SK-N-SH treated with all-trans-retinoic acid at 6 μM for 48 hours (cell line): ENCODE results near the gene TPGS1.

ENCODE experiments used
- ATAC-seq: fragments of 200-7000 bp; cut with Tn5 transposase; 3 replicates; pipeline ENCODE4 v1.9.1; 2020; ENCODE audit warnings: mild to moderate bottlenecking, moderate library complexity
- ARNTL ChIP-seq: fragments of 450-650 bp; formaldehyde crosslinking; IDR thresholded peaks from 2 replicates; pipeline ENCODE4 v1.5.0; 2020; ENCODE audit warnings: low read depth, mild to moderate bottlenecking, moderate library complexity, borderline replicate concordance
- BACH2 ChIP-seq: fragments of 250-450 bp; sonication (Bioruptor Pico); IDR thresholded peaks from 2 replicates; pipeline ENCODE4 v1.9.0; 2021; ENCODE audit warnings: mild to moderate bottlenecking, borderline replicate concordance
- GLIS3 ChIP-seq: fragments of 250-450 bp; sonication (Bioruptor Pico); IDR thresholded peaks from 2 replicates; pipeline ENCODE4 v1.5.0; 2020; ENCODE audit warnings: mild to moderate bottlenecking, moderate library complexity
- ISL1 ChIP-seq: fragments of 250-450 bp; sonication (Bioruptor Pico); IDR thresholded peaks from 2 replicates; pipeline ENCODE4 v2.1.2; 2022; ENCODE audit warnings: mild to moderate bottlenecking, moderate library complexity
- OSR1 ChIP-seq: fragments of 250-450 bp; sonication (Bioruptor Pico); IDR thresholded peaks from 2 replicates; pipeline ENCODE4 v1.8.0; 2022; ENCODE audit warnings: moderate library complexity, mild to moderate bottlenecking, inconsistent platforms
- RARB ChIP-seq: fragments of 250-450 bp; sonication (Bioruptor Pico); IDR thresholded peaks from 2 replicates; pipeline ENCODE4 v1.8.0; 2021; ENCODE audit warnings: mild to moderate bottlenecking, moderate library complexity
- SNAI2 ChIP-seq: fragments of 250-450 bp; sonication (Bioruptor Pico); IDR thresholded peaks from 2 replicates; pipeline ENCODE4 v1.5.0; 2020; ENCODE audit warnings: mild to moderate bottlenecking, moderate library complexity
- TCF4 ChIP-seq: fragments of 250-450 bp; sonication (Bioruptor Pico); IDR thresholded peaks from 2 replicates; pipeline ENCODE4 v1.8.0; 2021; ENCODE audit warnings: mild to moderate bottlenecking, moderate library complexity, borderline replicate concordance
- TOX ChIP-seq: fragments of 250-450 bp; sonication (Bioruptor Pico); IDR thresholded peaks from 2 replicates; pipeline ENCODE4 v1.8.0; 2021; ENCODE audit warnings: mild to moderate bottlenecking, moderate library complexity, borderline replicate concordance
- ZC3H10 ChIP-seq: fragments of 250-450 bp; sonication (Bioruptor Pico); IDR thresholded peaks from 2 replicates; pipeline ENCODE4 v1.5.1; 2021; ENCODE audit warnings: mild to moderate bottlenecking, moderate library complexity
- ZFP3 ChIP-seq: fragments of 250-450 bp; sonication (Bioruptor Pico); IDR thresholded peaks from 2 replicates; pipeline ENCODE4 v1.5.0; 2020; ENCODE audit warnings: mild to moderate bottlenecking, moderate library complexity
- ZFP30 ChIP-seq: fragments of 450-650 bp; formaldehyde crosslinking; IDR thresholded peaks from 2 replicates; pipeline ENCODE4 v1.5.0; 2022; ENCODE audit warnings: mild to moderate bottlenecking, moderate library complexity
- ZNF565 ChIP-seq: fragments of 450-650 bp; formaldehyde crosslinking; conservative IDR thresholded peaks from 2 replicates; pipeline ENCODE4 v1.5.0; 2020; ENCODE audit warnings: low read depth, mild to moderate bottlenecking, moderate library complexity
- ZNF70 ChIP-seq: fragments of 450-650 bp; formaldehyde crosslinking; IDR thresholded peaks from 2 replicates; pipeline ENCODE4 v1.5.0; 2020; ENCODE audit warnings: mild to moderate bottlenecking, moderate library complexity
- ZNF8 ChIP-seq: fragments of 450-650 bp; formaldehyde crosslinking; IDR thresholded peaks from 2 replicates; pipeline ENCODE4 v1.5.0; 2020; ENCODE audit warnings: mild to moderate bottlenecking, moderate library complexity
- TF ChIP-seq, protein P1 (sequence below): fragments of 250-450 bp; sonication (Bioruptor Pico); IDR thresholded peaks from 2 replicates; pipeline ENCODE4 v1.5.1; 2021; ENCODE audit warnings: mild to moderate bottlenecking, moderate library complexity
- TF ChIP-seq, protein P2 (sequence below): fragments of 250-450 bp; sonication (Bioruptor Pico); IDR thresholded peaks from 2 replicates; pipeline ENCODE4 v1.8.0; 2020; ENCODE audit warnings: mild to moderate bottlenecking, moderate library complexity, borderline replicate concordance
- TF ChIP-seq, protein P3 (sequence below): fragments of 250-450 bp; sonication (Bioruptor Pico); IDR thresholded peaks from 2 replicates; pipeline ENCODE4 v1.5.1; 2020; ENCODE audit warnings: low read depth, mild to moderate bottlenecking, moderate library complexity

Gene TPGS1

DNA sequence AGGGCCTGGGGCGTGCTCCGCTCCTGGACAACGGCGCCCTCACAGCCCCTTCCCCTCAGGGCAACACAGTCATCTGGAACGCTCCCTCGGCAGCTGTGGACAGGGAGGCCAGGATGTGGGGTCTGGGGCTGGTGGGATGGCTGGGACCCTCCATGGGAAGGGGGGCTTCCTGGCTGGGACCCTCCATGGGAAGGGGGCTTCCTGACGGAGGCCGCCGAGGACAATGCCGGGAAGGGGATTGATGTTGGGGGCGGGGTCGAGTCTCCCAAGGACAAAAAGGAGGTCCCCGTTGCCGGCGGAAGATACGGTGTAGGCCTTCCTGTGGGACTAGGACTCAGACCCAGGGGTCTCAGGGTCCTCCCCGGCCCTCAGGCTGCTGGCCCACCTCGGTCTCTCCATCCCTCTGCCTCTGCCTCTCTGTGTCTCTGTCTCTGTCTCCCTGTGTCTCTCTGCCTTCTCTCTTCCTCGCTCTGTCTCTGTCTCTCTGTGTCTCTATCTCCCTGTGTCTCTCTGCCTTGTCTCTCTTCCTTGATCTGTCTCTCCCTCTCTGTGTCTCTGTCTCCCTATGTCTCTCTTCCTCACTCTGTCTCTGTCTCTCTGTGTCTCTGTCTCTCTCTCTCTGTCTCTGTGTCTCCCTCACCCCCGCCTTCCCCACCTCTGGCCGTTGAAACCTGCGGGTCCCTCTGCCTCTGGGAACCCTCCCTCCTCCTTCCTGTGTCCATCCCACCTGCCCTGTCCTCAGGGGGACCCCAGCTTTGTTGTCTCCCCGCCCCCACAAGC lies 13.7 kb upstream of the TPGS1 start (continued):
- TF ChIP-seq, protein P1, sequence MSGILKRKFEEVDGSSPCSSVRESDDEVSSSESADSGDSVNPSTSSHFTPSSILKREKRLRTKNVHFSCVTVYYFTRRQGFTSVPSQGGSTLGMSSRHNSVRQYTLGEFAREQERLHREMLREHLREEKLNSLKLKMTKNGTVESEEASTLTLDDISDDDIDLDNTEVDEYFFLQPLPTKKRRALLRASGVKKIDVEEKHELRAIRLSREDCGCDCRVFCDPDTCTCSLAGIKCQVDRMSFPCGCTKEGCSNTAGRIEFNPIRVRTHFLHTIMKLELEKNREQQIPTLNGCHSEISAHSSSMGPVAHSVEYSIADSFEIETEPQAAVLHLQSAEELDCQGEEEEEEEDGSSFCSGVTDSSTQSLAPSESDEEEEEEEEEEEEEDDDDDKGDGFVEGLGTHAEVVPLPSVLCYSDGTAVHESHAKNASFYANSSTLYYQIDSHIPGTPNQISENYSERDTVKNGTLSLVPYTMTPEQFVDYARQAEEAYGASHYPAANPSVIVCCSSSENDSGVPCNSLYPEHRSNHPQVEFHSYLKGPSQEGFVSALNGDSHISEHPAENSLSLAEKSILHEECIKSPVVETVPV (CRISPR knock-in tag): no peak
- no peak for TF ChIP-seq GLIS3

DNA sequence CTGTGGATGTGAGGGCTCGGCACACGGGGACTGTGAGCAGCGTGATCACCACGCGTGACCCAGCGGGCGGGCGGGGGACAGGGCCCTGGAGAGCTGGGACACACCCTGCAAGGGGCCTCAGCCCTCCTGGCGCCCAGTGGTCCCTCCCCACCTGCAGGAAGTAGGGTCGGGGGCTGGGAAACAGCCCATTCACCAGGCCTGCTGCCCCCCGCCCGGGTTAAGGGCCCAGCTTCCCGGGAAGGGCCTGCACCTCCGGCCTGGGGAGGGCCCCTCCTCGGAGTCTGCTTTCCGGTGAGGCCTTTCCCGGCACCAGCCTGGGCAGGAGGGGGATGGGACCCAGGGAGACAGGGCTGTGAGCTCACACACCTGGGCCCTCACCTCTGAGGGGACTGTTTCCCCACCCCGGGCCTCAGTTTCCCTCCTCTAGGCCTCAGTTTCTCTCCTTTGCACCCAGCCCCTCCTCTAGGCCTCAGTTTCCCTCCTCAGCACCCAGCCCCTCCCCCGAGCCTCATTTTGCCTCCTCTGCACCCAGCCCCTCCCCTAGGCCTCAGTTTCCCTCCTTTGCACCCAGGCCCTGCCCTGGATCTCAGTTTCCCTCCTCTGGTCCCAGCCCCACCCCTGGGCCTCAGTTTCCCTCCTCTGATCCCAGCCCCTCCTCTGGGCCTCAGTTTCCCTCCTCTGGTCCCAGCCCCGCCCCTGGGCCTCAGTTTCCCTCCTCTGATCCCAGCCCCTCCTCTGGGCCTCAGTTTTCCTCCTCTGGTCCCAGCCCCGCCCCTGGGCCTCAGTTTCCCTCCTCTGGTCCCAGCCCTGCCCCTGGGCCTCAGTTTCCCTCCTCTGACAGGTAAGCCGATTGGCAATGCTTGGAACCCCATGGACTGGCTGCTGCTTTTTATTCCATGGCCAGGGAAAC lies 12.9 kb upstream of the TPGS1 start:
- no peak for ATAC-seq
- no peak for TF ChIP-seq BACH2 (CRISPR knock-in tag)
- TF ChIP-seq, all 23 proteins: peak for 0

DNA sequence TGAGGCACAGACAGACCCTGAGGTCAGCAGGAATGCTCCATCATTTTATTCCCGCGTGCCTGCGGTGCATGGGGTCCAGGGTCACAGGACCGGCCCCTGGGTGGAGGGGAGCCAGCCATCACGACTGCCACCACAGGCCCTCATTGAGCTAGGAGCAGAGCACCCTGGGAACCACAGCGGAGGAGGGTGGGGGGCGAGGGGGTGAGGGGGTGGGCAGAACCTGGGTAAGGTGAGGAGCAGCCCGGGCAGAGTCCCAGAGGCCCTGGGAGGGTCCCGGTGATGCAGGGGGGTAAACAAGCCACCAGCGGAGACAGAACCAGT lies 12.3 kb upstream of the TPGS1 start:
- no peak for ATAC-seq
- TF ChIP-seq GLIS3 (no peak), ISL1 (CRISPR knock-in tag) (no peak), ZNF565 (CRISPR knock-in tag) (no peak), ZFP30 (no peak)

DNA sequence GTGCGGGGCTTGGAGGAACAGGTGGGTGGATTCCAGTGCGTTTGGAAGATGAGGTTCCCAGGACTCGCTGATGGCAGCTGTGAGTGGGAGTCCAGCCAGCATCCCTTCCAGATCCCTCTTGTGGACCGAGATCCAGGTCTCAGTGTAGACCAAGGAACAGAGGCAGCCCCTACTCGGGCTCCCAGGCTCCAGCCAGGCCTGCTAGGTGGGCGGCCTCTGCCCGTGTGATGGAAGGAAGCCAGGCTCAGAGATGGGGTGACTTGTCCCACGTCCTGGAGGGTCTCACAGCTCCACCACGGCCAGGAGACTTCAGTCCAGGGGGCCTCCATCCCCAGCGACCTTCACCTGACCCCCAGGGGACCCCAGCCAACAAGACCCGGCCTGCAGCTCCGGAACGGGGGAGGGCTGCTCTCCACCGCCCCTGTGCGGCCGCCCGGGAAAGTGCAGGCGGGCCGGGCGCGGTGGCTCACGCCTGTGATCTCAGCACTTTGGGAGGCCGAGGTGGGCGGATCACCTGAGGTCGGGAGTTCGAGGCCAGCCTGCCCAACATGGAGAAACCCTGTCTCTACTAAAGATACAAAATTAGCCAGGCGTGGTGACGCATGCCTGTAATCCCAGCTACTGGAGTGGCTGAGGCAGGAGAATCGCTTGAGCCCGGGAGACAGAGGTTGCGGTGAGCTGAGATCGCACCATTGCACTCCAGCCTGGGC lies 11.7 kb upstream of the TPGS1 start:
- ATAC-seq: peak; percentile 61
- no peak for TF ChIP-seq OSR1
- no peak for TF ChIP-seq ZFP30
- TF ChIP-seq SNAI2 (CRISPR knock-in tag): no peak
- TF ChIP-seq ZC3H10: no peak
- no peak for TF ChIP-seq TCF4 (CRISPR knock-in tag)
- no peak for TF ChIP-seq ISL1 (CRISPR knock-in tag)
- TF ChIP-seq ZFP3 (CRISPR knock-in tag): no peak
- no peak for TF ChIP-seq ZNF8 (CRISPR knock-in tag)
- no peak for TF ChIP-seq ZNF565 (CRISPR knock-in tag)
- TF ChIP-seq, protein P2, sequence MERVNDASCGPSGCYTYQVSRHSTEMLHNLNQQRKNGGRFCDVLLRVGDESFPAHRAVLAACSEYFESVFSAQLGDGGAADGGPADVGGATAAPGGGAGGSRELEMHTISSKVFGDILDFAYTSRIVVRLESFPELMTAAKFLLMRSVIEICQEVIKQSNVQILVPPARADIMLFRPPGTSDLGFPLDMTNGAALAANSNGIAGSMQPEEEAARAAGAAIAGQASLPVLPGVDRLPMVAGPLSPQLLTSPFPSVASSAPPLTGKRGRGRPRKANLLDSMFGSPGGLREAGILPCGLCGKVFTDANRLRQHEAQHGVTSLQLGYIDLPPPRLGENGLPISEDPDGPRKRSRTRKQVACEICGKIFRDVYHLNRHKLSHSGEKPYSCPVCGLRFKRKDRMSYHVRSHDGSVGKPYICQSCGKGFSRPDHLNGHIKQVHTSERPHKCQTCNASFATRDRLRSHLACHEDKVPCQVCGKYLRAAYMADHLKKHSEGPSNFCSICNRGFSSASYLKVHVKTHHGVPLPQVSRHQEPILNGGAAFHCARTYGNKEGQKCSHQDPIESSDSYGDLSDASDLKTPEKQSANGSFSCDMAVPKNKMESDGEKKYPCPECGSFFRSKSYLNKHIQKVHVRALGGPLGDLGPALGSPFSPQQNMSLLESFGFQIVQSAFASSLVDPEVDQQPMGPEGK: no peak
- no peak for TF ChIP-seq RARB (CRISPR knock-in tag)
- TF ChIP-seq, protein P3, sequence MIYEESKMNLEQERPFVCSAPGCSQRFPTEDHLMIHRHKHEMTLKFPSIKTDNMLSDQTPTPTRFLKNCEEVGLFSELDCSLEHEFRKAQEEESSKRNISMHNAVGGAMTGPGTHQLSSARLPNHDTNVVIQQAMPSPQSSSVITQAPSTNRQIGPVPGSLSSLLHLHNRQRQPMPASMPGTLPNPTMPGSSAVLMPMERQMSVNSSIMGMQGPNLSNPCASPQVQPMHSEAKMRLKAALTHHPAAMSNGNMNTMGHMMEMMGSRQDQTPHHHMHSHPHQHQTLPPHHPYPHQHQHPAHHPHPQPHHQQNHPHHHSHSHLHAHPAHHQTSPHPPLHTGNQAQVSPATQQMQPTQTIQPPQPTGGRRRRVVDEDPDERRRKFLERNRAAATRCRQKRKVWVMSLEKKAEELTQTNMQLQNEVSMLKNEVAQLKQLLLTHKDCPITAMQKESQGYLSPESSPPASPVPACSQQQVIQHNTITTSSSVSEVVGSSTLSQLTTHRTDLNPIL (CRISPR knock-in tag): no peak
- no peak for TF ChIP-seq ARNTL (CRISPR knock-in tag)
- no peak for TF ChIP-seq GLIS3
- TF ChIP-seq TOX: no peak

DNA sequence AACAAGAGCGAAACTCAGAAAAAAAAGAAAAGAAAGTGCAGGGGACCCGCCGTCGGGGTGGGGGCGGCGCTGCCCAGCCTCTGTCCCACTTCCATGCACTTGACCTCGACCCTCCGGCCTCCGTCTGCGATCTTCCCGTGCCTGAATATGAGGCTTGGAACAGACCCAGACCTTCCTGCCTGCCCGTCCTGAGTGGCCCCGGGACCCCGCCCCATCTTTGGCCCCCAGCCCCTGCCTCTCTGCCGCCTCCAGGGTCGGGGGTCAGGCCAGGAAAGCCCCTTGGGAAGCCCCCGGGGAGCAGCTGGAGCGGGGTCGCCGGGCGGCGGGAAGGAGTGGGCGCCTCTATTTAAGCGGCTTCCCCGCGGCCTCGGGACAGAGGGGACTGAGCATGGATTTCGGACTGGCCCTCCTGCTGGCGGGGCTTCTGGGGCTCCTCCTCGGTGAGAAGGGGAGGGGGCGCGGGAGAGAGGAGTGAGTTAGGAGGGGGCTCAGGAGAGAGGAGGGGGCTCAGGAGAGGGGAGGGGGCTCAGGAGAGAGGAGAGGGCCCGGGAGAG lies 11.1 kb upstream of the TPGS1 start, which contains the start of gene MADCAM1:
Gene MADCAM1 (plus strand): TSS at position 375 of the 554 bp plus-strand sequence. CDS start 14 bp downstream, at position 389.
- no peak for ATAC-seq
- TF ChIP-seq ZC3H10: no peak
- no peak for TF ChIP-seq SNAI2 (CRISPR knock-in tag)
- no peak for TF ChIP-seq ZNF70
- no peak for TF ChIP-seq ZFP30
- TF ChIP-seq, all 23 proteins: peak for 0

DNA sequence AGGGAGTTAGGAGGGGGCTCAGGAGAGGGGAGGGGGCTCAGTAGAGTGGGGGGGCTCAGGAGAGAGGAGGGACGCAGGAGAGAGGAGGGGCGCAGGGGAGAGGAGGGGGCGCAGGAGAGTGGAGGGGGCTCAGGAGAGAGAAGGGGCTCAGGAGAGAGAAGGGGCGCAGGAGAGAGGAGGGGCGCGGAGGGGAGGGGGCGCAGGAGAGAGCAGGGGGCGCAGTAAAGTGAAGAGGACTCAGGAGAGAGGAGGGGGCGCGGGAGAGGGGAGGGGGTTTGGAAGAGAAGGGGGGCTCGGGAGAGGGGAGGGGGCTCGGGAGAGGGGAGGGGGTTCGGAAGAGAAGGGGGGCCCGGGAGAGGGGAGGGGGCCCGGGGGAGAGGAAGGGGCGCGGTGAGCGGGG lies 10.3 kb upstream of the TPGS1 start:
- no peak for TF ChIP-seq BACH2 (CRISPR knock-in tag)
- ATAC-seq: no peak
